Ascending aorta (tissue), 2 donors: ENCODE measurements around the gene COMMD7. TPM values are rescaled to one million over a fixed set of nuclear protein-coding genes. Genes with fewer than 3 reads are reported as not detected.

ENCODE experiments used
- DNase-seq, 2 donors: peaks; one replicate each; pipeline ENCODE4 v3.0.0-alpha.2; 2019; ENCODE audit warnings: low spot score in 2 of 2
- H3K27ac ChIP-seq, 2 donors: fragments of 200-600 bp; sonication (generic); one replicate each; pipeline ENCODE4 v1.5.1; 2016 to 2017; ENCODE audit warnings: mild to moderate bottlenecking in 1 of 2
- H3K27me3 ChIP-seq: fragments of 200-600 bp; sonication (generic); one replicate; pipeline ENCODE4 v1.5.1; 2017
- H3K36me3 ChIP-seq, 2 donors: fragments of 200-600 bp; sonication (generic); one replicate each; pipeline ENCODE4 v1.5.1; 2016
- H3K4me1 ChIP-seq, 2 donors: fragments of 200-600 bp; sonication (generic); one replicate each; pipeline ENCODE4 v1.5.1; 2016 to 2017; ENCODE audit warnings: mild to moderate bottlenecking in 1 of 2
- H3K4me3 ChIP-seq, 2 donors: fragments of 200-600 bp; sonication (generic); one replicate each; pipeline ENCODE4 v1.5.1; 2016 to 2017; ENCODE audit warnings: mild to moderate bottlenecking in 1 of 2
- H3K9me3 ChIP-seq, 2 donors: fragments of 200-600 bp; sonication (generic); one replicate each; pipeline ENCODE4 v1.5.1; 2016
- intact Hi-C: fragments of 100-400 bp; cut with DNase I; formaldehyde crosslinking; loops from one replicate; pipeline ENCODE4 v1.15.1; 2023
- total RNA-seq: library from RNA; depleted of rRNA; stranded (reverse); fragments of >200 nt; gene quantifications from one replicate; pipeline ENCODE4 v1.1.0, GENCODE V29; 2016
- TF ChIP-seq, protein P1 (sequence below), 3 experiments: fragments of 200-600 bp in 2 of 3; fragments of 450-650 bp in 1 of 3; sonication (generic) in 2 of 3; IDR thresholded peaks; one replicate each; pipeline ENCODE4 v1.5.1; 2016 to 2019; ENCODE audit warnings: antibody characterized with exemption in 3 of 3, mild to moderate bottlenecking in 1 of 3, moderate library complexity in 1 of 3

The COMMD7 gene
- total RNA-seq, 1 donor from 2014 or later, result 90.3 TPM

DNA sequence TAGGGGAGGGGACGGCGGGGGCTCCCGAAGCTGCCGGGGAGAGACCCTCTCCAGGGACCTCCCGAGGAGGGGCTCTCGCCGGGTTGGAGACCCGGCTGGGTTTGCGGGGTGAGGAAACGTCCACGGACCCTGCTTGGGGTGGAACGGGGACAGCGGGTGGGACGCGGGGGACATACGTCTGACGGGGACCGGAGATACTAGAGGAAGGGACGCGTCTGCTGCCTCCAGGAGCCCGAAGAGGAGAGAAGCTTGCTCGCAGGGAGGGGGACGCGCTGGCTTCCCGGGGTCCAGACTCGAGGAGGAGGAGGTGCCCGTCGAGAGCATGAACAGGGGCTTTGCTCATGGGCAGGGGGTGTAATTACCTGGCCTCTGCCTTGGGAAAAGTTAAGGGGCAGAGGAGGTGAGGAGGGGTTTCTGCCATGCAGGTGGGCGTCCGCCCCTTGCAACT lies 19.5 kb upstream of the COMMD7 start:
- no peaks in the 10 kb centered on the region for H3K27me3 ChIP-seq
- H3K27ac ChIP-seq, result no peak overlapping the region
- no peaks in the 10 kb centered on the region for H3K9me3 ChIP-seq
- peaks cover 10 to 14% of the 10 kb centered on the region in 2 donors for H3K4me1 ChIP-seq
- DNase-seq, result no peak
- TF ChIP-seq, protein P1, sequence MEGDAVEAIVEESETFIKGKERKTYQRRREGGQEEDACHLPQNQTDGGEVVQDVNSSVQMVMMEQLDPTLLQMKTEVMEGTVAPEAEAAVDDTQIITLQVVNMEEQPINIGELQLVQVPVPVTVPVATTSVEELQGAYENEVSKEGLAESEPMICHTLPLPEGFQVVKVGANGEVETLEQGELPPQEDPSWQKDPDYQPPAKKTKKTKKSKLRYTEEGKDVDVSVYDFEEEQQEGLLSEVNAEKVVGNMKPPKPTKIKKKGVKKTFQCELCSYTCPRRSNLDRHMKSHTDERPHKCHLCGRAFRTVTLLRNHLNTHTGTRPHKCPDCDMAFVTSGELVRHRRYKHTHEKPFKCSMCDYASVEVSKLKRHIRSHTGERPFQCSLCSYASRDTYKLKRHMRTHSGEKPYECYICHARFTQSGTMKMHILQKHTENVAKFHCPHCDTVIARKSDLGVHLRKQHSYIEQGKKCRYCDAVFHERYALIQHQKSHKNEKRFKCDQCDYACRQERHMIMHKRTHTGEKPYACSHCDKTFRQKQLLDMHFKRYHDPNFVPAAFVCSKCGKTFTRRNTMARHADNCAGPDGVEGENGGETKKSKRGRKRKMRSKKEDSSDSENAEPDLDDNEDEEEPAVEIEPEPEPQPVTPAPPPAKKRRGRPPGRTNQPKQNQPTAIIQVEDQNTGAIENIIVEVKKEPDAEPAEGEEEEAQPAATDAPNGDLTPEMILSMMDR (IDR thresholded peaks at IDR 0.05), result no peak
- peak overlapping the region; percentile 84 to 92 for H3K4me3 ChIP-seq
- H3K36me3 ChIP-seq, result no peaks in the 10 kb centered on the region
- intact Hi-C loops, result loop anchor here (2.0 kb wide), 1 partner anchor 20 kb away; the partner anchor contains the start of gene COMMD7

DNA sequence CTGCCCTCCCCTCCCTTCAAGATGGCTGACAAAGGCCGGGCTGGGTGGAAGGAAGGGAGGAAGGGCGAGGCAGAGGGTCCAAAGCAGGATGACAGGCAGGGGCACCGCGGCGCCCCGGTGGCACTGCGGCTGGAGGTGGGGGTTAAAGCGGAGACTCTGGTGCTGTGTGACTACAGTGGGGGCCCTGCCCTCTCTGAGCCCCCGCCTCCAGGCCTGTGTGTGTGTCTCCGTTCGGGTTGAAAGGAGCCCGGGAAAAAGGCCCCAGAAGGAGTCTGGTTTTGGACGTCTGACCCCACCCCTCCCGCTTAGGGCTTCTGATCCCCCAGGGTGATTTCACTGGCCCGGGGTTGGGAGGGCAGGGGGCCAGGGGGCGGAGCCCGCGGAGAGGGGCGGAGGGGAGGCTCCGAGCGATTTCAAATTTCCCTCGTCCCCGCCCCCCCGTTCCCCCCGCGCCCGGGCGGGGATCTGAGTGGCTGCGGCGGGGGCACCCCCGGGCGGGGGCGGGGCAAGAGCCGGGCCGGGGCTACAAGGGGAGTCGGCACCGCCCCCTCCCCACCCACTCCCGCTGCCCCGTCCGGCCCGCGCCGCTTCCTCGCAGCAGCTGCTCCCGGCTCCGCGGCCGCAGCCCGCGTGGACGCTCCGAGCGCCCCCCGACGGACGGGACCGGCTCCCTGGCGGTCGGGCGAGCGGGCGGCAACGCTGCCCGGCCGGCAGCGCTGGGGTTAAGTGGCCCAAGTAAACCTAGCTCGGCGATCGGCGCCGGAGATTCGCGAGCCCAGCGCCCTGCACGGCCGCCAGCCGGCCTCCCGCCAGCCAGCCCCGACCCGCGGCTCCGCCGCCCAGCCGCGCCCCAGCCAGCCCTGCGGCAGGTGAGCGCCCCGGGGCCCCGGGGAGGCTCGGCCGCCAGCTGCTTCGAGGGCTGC lies 18.8 kb upstream of the COMMD7 start, which contains the start of gene DNMT3B:
DNMT3B (plus strand) TSS at position 555 of the 923 bp plus-strand sequence. CDS start 17,939 bp downstream, outside the sequence.
- intact Hi-C loops, result loop anchor here (2.0 kb wide), 1 partner anchor 19 kb away; the partner anchor contains the start of gene COMMD7
- DNase-seq, result peak in 1 of 2 donors; percentile 88
- H3K36me3 ChIP-seq, result no peaks in the 10 kb centered on the region
- H3K27ac ChIP-seq, result no peak within 1 kb of the TSS
- TF ChIP-seq, protein P1 (IDR thresholded peaks at IDR 0.05), result peak in 1 of 3 experiments; percentile 35
- H3K9me3 ChIP-seq, result no peaks in the 10 kb centered on the region
- H3K4me3 ChIP-seq, result peak within 1 kb of the TSS; percentile 84 to 92
- H3K4me1 ChIP-seq, result peaks cover 10 to 14% of the 10 kb centered on the region in 2 donors
- H3K27me3 ChIP-seq, result no peaks in the 10 kb centered on the region

DNA sequence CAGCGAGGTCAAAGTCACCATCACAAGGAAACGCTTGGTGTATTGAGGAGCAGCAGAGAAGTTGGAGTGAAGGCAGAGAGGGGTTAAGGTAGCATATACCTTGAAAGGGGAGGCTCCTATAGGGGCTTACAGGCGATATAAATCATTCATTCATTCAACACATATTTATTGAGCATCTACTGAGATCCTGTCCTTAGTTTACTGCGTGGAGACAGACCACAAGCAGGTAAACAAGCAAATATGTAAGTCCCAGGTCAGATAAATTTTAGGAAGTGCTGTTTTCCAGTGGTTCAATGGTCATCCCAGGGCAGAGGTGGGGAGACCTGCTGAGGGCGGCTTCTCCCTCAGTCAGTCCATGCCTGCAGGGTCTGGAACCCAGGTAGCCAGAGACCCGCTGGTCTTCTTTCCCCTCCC lies 18.2 kb upstream of the COMMD7 start:
- TF ChIP-seq, protein P1 (IDR thresholded peaks at IDR 0.05), result no peak
- Histone ChIP-seq H3K36me3 (no peaks in the 10 kb centered on the region), H3K27ac (no peak overlapping the region), H3K9me3 (no peaks in the 10 kb centered on the region), H3K27me3 (no peaks in the 10 kb centered on the region), H3K4me3 (peak overlapping the region; percentile 84 to 92), H3K4me1 (peaks cover 10 to 14% of the 10 kb centered on the region in 2 donors)
- intact Hi-C loops, result no loop called here
- DNase-seq, result no peak

DNA sequence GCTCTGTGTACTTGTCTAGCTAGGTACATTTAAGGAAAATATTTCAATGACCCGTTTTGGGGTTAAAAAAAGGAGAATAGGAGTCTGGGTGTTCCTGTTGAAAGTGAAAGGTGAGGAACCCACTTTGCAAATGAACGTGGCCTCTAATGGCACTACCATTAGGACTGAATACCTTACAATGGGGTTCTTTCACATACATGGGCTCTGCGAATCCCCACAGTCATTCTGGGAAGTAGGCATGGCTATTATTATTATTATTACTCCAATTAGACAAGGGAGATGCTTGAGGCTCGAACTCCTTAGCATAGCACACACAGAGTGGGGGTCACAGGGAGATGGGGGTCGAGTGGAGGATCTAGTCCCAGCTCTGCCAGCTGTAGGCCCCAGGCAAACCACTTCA lies 12.9 kb upstream of the COMMD7 start:
- H3K4me3 ChIP-seq, result no peak overlapping the region

DNA sequence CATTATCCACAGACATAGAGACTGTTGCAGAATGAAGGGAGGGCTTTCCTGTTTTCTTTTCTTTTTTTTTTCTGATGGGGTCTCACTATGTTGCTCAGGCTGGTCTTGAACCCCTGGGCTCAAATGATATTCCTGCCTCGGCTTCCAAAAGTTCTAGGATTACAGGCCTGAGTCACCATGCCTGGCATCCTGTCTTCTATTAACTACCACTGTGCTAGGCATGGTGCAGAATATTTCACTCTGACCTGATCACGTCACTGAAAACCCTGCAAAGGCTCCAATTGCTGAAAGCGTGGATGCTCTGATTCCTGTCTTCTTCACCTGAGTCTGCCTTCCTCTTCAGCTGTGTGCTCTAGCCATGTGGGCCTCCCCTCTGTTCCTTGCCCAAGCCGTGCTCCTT lies 10.5 kb upstream of the COMMD7 start:
- H3K4me3 ChIP-seq, result no peak overlapping the region
- H3K9me3 ChIP-seq, result no peaks in the 10 kb centered on the region
- H3K36me3 ChIP-seq, result no peaks in the 10 kb centered on the region
- no peaks in the 10 kb centered on the region for H3K4me1 ChIP-seq
- no peak overlapping the region for H3K27ac ChIP-seq
- intact Hi-C loops, result no loop called here
- no peak for DNase-seq
- H3K27me3 ChIP-seq, result no peaks in the 10 kb centered on the region
- TF ChIP-seq, protein P1 (IDR thresholded peaks at IDR 0.05), result no peak

More for the DNA sequence above, 12.9 kb upstream of the COMMD7 start:
- TF ChIP-seq, protein P1 (IDR thresholded peaks at IDR 0.05), result no peak
- Histone ChIP-seq H3K4me1 (no peaks in the 10 kb centered on the region), H3K27me3 (no peaks in the 10 kb centered on the region), H3K27ac (no peak overlapping the region), H3K36me3 (no peaks in the 10 kb centered on the region), H3K9me3 (no peaks in the 10 kb centered on the region)
- intact Hi-C loops, result no loop called here
- no peak for DNase-seq
